Tibial artery (tissue), 4 donors: ENCODE measurements around the gene ADPRHL1.
"Not testable (repeated sequence)": the region's sequence is repeated elsewhere in the genome, so short reads cannot be mapped to it uniquely, and the experiment has no call there.

Experiments used
- DNase-seq, 2 donors: peaks; one replicate each; pipeline ENCODE4 v3.0.0-alpha.2; 2019
- H3K27ac ChIP-seq, 2 donors: fragments of 200-600 bp; sonication (generic) in 1 of 2; 1 replicate in 1 of 2; 2 replicates in 1 of 2; pipeline ENCODE4 v1.5.1; 2018 to 2019; ENCODE audit warnings: mild to moderate bottlenecking in 1 of 2
- H3K27me3 ChIP-seq, 2 donors: fragments of 200-600 bp; sonication (generic) in 1 of 2; one replicate each; pipeline versions ENCODE4 v1.5.1 to v1.6.0; 2016 to 2019
- H3K36me3 ChIP-seq, 3 donors: fragments of 200-600 bp; sonication (generic) in 2 of 3; one replicate each; pipeline ENCODE4 v1.5.1; 2016 to 2019; ENCODE audit warnings: mild to moderate bottlenecking in 2 of 3
- H3K4me1 ChIP-seq, 4 donors: fragments of 200-600 bp; sonication (generic) in 2 of 4; 1 replicate in 3 of 4; 2 replicates in 1 of 4; pipeline ENCODE4 v1.5.1; 2016 to 2019
- H3K4me3 ChIP-seq, 2 donors: fragments of 200-600 bp; sonication (generic) in 1 of 2; 1 replicate in 1 of 2; 2 replicates in 1 of 2; pipeline ENCODE4 v1.5.1; 2018 to 2019; ENCODE audit warnings: mild to moderate bottlenecking in 2 of 2
- H3K9me3 ChIP-seq, 3 donors: fragments of 200-600 bp; sonication (generic) in 1 of 3; one replicate each; pipeline ENCODE4 v1.5.1; 2016 to 2019
- CTCF ChIP-seq, 2 experiments: fragments of 200-600 bp in 1 of 2; fragments of 450-650 bp in 1 of 2; IDR thresholded peaks; one replicate each; pipeline ENCODE4 v1.5.1; 2017 to 2019; ENCODE audit warnings: antibody characterized with exemption in 2 of 2, mild to moderate bottlenecking in 1 of 2, moderate library complexity in 1 of 2
- intact Hi-C: fragments of 100-400 bp; cut with DNase I; formaldehyde crosslinking; loops from one replicate; pipeline ENCODE4 v1.15.0; 2023; ENCODE audit warnings: low total_unique reads

ADPRHL1 gene

GRCh38 chr13:113454936-113455335, 1.6 kb upstream of the ADPRHL1 start:
- Histone ChIP-seq H3K4me3 (no peak overlapping the region), H3K9me3 (no peaks in the 10 kb centered on the region), H3K36me3 (peaks cover 32 to 69% (median 54%) of the 10 kb centered on the region in 3 donors), H3K4me1 (no peaks in the 10 kb centered on the region), H3K27ac (no peak overlapping the region), H3K27me3 (no peaks in the 10 kb centered on the region)
- DNase-seq: no peak
- intact Hi-C loops: loop anchor here (5.0 to 10.0 kb wide), 2 partner anchors 63 to 240 kb away; no protein-coding TSS in a partner anchor
- TF ChIP-seq CTCF (IDR thresholded peaks at IDR 0.05): no peak

GRCh38 chr13:113452466-113452865, 822 bp downstream of the ADPRHL1 start:
- Histone ChIP-seq H3K4me1 (no peaks in the 10 kb centered on the region), H3K27ac (no peak overlapping the region), H3K27me3 (no peaks in the 10 kb centered on the region), H3K9me3 (no peaks in the 10 kb centered on the region), H3K4me3 (no peak overlapping the region), H3K36me3 (peaks cover 19 to 44% (median 29%) of the 10 kb centered on the region in 3 donors)
- TF ChIP-seq CTCF (IDR thresholded peaks at IDR 0.05): no peak
- intact Hi-C loops: loop anchor here (10.0 kb wide), 1 partner anchor 238 kb away; no protein-coding TSS in a partner anchor
- no peak for DNase-seq

GRCh38 chr13:113451951-113452421, 1.3 kb downstream of the ADPRHL1 start:
- no peak overlapping the region for H3K27ac ChIP-seq
- H3K36me3 ChIP-seq: peaks cover 19 to 40% (median 24%) of the 10 kb centered on the region in 3 donors
- H3K9me3 ChIP-seq: no peaks in the 10 kb centered on the region
- no peak for DNase-seq
- no peaks in the 10 kb centered on the region for H3K4me1 ChIP-seq
- H3K27me3 ChIP-seq: no peaks in the 10 kb centered on the region
- no peak for TF ChIP-seq CTCF (IDR thresholded peaks at IDR 0.05)
- no peak overlapping the region for H3K4me3 ChIP-seq
- intact Hi-C loops: loop anchor here (10.0 kb wide), 1 partner anchor 237 kb away; no protein-coding TSS in a partner anchor

GRCh38 chr13:113450861-113451620, 2.2 kb downstream of the ADPRHL1 start:
- not testable (repeated sequence) for H3K27ac ChIP-seq, H3K27me3 ChIP-seq, H3K9me3 ChIP-seq, H3K4me1 ChIP-seq, H3K4me3 ChIP-seq
- intact Hi-C loops: loop anchor here (10.0 kb wide), 1 partner anchor 236 kb away; no protein-coding TSS in a partner anchor
- DNase-seq: peak in 1 of 2 donors; percentile 69
- peak; percentile 40 to 66 for TF ChIP-seq CTCF (IDR thresholded peaks at IDR 0.05)
- H3K36me3 ChIP-seq: peaks cover 13 to 32% (median 15%) of the 10 kb centered on the region in 3 donors

GRCh38 chr13:113450348-113450744, 2.9 kb downstream of the ADPRHL1 start:
- not testable (repeated sequence) for H3K4me3 ChIP-seq, H3K4me1 ChIP-seq, H3K9me3 ChIP-seq, H3K27me3 ChIP-seq, H3K27ac ChIP-seq
- peak in 1 of 2 donors; percentile 28 for DNase-seq
- intact Hi-C loops: loop anchor here (10.0 kb wide), 1 partner anchor 236 kb away; no protein-coding TSS in a partner anchor
- H3K36me3 ChIP-seq: peaks cover 9 to 26% (median 9%) of the 10 kb centered on the region in 3 donors

- H3K9me3 ChIP-seq: no peaks in the 10 kb centered on the region
- peak in 1 of 2 donors; percentile 28 for DNase-seq
- no peak overlapping the region for H3K4me3 ChIP-seq
- intact Hi-C loops: loop anchor here (10.0 kb wide), 1 partner anchor 235 kb away; no protein-coding TSS in a partner anchor
- H3K27ac ChIP-seq: no peak overlapping the region
- TF ChIP-seq CTCF (IDR thresholded peaks at IDR 0.05): no peak
- H3K36me3 ChIP-seq: peaks cover 3 to 21% (median 3%) of the 10 kb centered on the region in 3 donors
- no peaks in the 10 kb centered on the region for H3K27me3 ChIP-seq
- H3K4me1 ChIP-seq: no peaks in the 10 kb centered on the region
Measured at GRCh38 chr13:113449693-113450347, 3.5 kb downstream of the ADPRHL1 start.
